GM21529 (cell line): ENCODE measurements around the gene REXO1.

Experiments used
- ATAC-seq: cut with Tn5 transposase; IDR thresholded peaks from one replicate; pipeline ENCODE4 v1.9.1; 2021; ENCODE audit not compliant: unreplicated experiment

REXO1 gene

GRCh38 chr19:1816530-1817298 lies 31.6 kb downstream of the REXO1 start:
- ATAC-seq = no peak

DNA sequence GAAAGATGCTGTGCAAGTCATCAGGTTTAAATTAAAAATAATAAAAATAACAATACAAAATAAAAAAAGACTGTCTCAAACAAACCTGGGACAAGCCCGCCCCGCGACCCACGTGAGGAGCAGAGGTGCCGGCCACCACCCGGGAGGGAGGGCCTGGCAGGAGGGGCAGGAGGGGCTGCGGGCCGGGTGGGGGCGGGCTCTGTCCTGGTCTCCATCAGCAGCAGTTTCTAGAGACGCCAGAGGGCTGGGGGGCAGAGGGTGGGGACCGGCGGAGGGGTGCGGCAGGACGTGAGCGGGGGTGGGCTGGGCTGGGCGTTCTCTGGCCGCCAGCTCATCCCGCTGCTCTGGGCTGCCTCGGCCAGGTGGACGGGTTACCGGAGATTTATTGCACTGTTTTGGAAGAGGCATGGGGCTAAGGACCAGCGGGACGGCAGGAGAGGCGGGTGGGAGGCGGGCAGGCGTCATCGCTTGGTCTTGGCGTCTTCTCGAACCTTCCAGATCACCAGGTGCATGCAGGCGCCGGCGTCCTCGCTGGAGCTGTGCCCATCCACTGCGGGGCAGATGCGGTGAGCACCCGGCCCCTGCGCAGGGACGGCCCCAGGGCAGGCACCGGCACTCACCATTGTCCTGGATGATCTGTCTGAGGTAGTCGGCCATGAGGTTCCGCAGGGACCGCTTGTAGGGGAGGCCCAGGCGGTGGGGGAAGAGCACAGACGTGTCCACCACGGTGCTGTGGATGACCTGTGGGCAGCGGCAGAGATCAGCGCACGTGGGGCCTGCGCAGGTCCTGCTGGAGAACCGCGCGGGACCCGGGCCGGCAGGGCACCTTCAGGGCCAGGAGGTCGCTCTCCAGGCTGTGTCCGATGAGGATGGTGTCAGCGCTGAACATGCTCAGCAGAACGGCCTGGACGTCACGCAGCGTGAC lies 32.4 kb downstream of the REXO1 start:
- ATAC-seq = no peak

GRCh38 chr19:1814833-1815604 lies 33.3 kb downstream of the REXO1 start:
- ATAC-seq = no peak

GRCh38 chr19:1814391-1814790 lies 33.9 kb downstream of the REXO1 start:
- ATAC-seq = no peak

GRCh38 chr19:1813192-1814182 lies 34.8 kb downstream of the REXO1 start:
- no peak for ATAC-seq

GRCh38 chr19:1812426-1813191 lies 35.7 kb downstream of the REXO1 start:
- ATAC-seq = peak; percentile 79

GRCh38 chr19:1811942-1812425 lies 36.3 kb downstream of the REXO1 start, which contains the start of gene ATP8B3:
Gene ATP8B3 (minus strand): TSS chr19:1812276. CDS start chr19:1811736, 540 bp downstream.
- ATAC-seq = no peak

DNA sequence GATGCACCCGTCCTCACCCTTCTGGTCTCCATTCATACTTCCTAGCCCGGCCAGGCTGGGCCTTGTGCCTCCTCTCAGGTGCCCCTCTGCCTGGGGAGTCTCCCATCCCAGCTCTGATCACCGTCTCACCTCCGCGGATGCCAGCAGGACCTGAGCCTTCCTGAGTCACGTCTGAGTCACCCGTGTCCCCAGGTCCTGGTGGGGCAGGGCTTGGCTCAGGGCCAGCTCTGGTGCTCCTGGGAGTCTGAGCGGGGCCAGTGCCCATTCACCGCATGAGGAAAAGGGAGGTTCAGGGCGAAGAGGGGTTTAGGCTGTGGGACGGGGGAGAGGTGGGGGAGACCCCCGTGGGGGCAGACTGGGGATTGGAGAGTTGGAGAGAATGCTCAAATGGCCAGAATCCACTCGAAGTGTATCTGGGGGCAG lies 36.8 kb downstream of the REXO1 start:
- no peak for ATAC-seq

DNA sequence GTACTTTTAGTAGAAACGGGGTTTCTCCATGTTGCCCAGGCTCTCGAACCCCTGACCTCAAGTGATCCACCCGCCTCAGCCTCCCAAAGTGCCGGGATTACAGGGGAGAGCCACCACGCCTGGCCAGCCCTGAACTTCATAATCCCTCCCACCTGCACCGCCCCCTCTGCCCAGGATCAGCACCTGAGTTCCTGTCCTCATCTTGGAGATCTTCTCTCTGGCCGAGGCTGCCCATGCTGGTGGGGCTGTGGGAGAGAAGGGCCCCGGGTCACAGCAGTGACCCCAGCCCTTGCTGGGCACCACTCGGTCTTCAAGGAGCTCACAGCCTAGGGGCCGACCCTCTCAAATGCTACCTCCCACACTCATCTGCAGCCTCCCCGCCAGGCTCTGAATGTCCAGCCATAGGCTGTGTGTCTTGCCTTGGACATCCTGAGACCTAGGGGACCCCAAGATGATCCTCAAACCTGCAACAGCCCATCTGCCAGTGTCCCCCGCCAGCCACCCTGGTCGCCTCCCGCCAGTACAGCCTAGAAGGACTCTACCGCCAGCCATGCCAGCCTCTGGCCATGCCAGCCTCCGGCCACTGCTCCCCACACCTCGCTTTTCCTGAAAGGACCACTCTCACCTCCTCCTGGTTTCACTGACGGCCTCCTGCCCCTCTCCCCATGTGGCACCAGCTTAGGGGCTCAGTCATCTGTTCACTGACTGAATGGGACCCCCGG lies 37.7 kb downstream of the REXO1 start:
- no peak for ATAC-seq

DNA sequence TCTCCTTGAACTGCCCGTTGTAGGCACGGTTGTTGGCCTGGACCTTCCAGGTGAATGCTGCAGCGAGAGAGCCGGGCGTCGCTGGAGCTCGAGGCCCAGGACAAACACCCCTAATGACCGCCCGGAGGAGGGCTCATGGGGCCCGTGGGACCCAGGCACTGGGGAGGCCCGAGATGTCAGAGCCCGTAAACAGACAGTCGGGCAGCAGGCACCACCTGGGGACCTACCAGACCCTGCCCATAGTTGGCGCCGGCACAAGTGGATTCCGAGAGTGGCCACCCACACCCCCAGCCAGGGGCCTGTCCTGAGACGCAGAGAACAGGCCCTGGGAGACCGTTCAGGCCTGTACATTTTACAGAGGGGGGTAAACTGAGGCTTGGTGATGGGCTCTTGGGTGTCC lies 38.6 kb downstream of the REXO1 start:
- ATAC-seq = no peak

GRCh38 chr19:1808395-1808731 lies 39.9 kb downstream of the REXO1 start:
- ATAC-seq = no peak

- ATAC-seq = no peak
Observed at GRCh38 chr19:1807695-1808394, 40.4 kb downstream of the REXO1 start.

DNA sequence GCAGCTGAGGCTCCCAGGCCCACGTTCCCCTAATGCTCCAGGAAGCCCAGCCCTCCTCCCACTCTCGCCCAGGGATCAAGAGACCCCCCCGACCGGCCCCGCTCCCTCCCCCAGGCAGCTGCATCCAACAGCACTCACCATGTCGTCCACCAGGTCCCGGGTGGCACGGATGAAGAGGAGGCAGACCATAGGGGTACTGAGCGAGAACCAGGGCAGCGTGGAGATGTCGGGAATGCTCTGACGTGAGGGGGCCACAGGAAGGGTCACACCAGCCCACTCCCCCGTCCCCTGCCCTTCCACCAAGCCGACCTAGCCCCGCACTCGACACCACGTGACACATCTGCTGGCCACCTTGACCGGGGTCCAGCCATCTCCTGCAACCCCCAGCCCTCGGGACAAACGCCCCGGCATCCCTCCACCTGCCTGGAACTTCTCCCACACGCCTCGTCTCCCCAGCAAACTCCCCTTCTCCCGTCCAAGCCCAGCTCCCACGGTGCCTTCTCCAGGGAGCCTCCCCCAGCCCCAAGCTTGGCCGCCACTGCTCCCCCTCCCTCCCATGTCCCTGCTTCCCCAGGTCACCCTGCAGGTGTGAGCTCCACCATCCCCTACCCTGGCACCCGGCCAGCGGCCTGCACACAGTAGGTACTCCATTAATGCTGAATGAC lies 41.1 kb downstream of the REXO1 start:
- no peak for ATAC-seq

GRCh38 chr19:1806184-1807029 lies 41.9 kb downstream of the REXO1 start:
- ATAC-seq = no peak

DNA sequence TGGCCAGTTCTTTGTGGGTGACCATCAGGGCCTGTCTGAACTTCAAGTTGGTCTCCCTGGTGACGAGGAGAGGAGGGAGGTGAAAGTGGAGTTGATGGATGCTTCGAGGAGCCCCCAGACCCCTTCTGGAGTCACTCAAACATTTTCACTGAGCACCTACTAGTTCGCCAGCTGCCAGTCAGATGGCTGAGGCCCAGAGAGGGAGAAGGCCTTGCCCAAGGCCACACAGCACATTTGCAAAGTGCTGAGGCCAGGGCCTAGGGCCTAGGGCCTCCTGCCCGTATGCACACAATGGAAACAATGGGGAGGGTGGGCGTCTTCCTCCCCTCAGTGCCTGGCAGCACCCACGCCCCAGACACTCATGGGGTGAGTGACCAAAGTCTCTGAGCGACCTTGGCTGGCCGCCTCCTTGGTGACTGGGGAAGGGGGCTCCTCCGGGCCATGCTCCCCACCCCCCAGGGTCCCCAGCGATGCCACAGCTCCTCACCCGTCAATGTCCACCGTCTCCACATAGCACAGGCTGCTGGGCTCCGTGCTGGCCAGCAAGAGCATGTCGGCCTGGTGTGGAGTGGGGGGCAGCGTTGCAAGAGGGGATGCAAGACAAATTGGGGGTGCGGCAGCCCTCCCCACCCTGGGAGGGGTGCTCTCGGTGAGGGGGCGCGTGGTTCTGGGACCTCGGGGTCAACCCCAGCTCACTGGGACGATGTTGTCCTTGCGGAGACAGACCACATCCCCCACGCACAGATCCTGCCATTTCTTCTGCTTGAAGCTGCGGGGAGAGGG lies 42.7 kb downstream of the REXO1 start:
- no peak for ATAC-seq

GRCh38 chr19:1804858-1805257 lies 43.4 kb downstream of the REXO1 start:
- ATAC-seq = no peak
